ENCODE data around the gene B3GNT2. TPM values are rescaled to one million over a fixed set of nuclear protein-coding genes. Genes with fewer than 3 reads are reported as not detected.

The B3GNT2 gene
- polyA plus RNA-seq, 1 of the 3 experiments (the other 2 are of a cell fraction): 6.3 TPM

DNA sequence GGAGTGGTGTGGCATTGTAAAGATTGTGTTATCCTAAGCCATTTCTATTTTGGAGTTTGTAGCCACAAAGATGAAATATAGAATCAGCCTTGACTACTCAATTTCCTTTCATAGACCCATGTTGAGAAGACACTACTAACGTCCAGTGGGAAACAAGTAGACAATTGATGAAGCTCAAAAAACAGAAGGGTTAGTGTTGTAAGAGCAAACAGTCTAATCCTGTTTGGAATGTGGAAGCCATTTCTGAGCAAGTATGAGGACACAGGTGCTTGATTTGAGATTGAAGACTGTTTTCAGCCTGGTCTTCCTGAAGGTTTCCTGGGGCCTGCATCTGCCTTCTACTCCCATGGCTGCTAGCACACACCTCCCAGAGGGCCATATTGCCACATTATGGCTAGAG is 29.1 kb downstream of the B3GNT2 start:
- no peaks in the 10 kb centered on the region for H3K9me3 ChIP-seq
- peaks cover 26 to 28% of the 10 kb centered on the region in 2 experiments for H3K36me3 ChIP-seq (replicated peaks in 1 of 2; ENCODE audit: control insufficient read depth in 1 of 2, insufficient read depth in 2 of 2, low read length in 1 of 2)
- H3K9me2 ChIP-seq: no peaks in the 10 kb centered on the region
- no peak overlapping the region for H3K4me3 ChIP-seq (ENCODE audit: low read depth in 2 of 2, low read length in 1 of 2)
- 87% methylated on average over 1 of the region's 1 CpG for WGBS (ENCODE audit: low lambda C conversion rate)
- 0 out of 2 replicates have a peak, but pooled peaks cover 3% of the 10 kb centered on the region for H3K79me2 ChIP-seq (ENCODE audit: insufficient read depth)
- H3K27ac ChIP-seq (ENCODE audit: low read depth in 2 of 2, low read length in 1 of 2): no peak overlapping the region
- ChIA-PET POLR2A (no interaction called here), CTCF (no interaction called here)
- H3K4me1 ChIP-seq (ENCODE audit: control insufficient read depth in 1 of 2, insufficient read depth in 2 of 2, low read depth in 1 of 2, low read length in 1 of 2): no peaks in the 10 kb centered on the region; a peak in 1 of 4 replicates
- H2AFZ ChIP-seq (ENCODE audit: low read depth): no peak overlapping the region
- no peak overlapping the region for H3K4me2 ChIP-seq
- no peak for DNase-seq
- no peaks in the 10 kb centered on the region for H3K27me3 ChIP-seq (ENCODE audit: insufficient read depth)
- H4K20me1 ChIP-seq (ENCODE audit: insufficient read depth): no peaks in the 10 kb centered on the region
- H3F3A ChIP-seq (replicated peaks; ENCODE audit: insufficient read depth): no peaks in the 10 kb centered on the region
- TF ChIP-seq, protein P1, sequence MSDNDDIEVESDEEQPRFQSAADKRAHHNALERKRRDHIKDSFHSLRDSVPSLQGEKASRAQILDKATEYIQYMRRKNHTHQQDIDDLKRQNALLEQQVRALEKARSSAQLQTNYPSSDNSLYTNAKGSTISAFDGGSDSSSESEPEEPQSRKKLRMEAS (IDR thresholded peaks at IDR 0.05; ENCODE audit: low read depth): no peak
- TF ChIP-seq RXRA (IDR thresholded peaks at IDR 0.05; ENCODE audit: borderline replicate concordance, low read depth): no peak
- no peak overlapping the region for H3K9ac ChIP-seq

DNA sequence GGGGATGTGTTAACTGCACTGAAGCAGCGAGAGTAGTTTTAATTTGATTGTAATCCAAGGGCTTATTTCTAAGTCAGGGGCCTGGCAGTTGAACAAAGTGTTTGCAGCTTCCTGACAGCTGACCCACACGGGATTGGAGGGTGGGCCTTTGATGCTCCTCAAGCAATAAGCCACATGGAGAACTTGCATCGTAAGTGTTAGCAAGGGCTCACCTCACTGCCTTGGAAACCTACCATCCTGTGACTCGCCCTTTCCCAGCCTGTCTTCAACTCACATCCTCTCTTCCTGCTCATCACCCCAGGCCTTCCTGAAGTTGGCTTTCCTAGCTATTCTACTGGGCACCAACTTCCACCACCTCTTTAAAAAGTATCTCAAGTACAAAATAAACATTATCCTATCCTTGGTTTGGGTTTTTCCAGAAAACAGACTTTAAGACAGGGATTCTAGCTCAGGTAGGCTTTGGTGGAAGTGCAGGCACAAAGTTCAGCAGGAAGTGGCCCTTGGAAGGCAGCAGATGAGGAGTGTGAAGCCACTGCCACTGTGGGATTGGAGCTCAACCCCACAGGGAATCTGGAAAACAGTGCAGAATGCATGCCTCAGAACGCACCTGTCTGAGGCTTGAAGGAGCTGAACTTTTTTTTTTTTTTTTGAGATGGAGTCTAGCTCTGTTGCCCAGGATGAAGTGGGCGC is 31.6 kb downstream of the B3GNT2 start:
- CTCF ChIA-PET: interaction anchor here (0.7 to 0.8 kb wide), 3 partner anchors 10 to 183 kb away, joined by 3 to 5 read pairs (median 3); no protein-coding TSS in a partner anchor
- H3K4me2 ChIP-seq: no peak overlapping the region
- H3K27me3 ChIP-seq (ENCODE audit: insufficient read depth): no peaks in the 10 kb centered on the region
- H4K20me1 ChIP-seq (ENCODE audit: insufficient read depth): no peaks in the 10 kb centered on the region
- POLR2A ChIA-PET: no interaction called here
- no peak overlapping the region for H2AFZ ChIP-seq (ENCODE audit: low read depth)
- TF ChIP-seq GABPA (IDR thresholded peaks at IDR 0.05; ENCODE audit: low read depth) (no peak), EP300 (IDR thresholded peaks at IDR 0.05; ENCODE audit: borderline replicate concordance in 1 of 2, low read depth in 1 of 2, low read length in 1 of 2) (no peak)
- no peak for DNase-seq
- peaks cover 22 to 24% of the 10 kb centered on the region in 2 experiments for H3K36me3 ChIP-seq (replicated peaks in 1 of 2; ENCODE audit: control insufficient read depth in 1 of 2, insufficient read depth in 2 of 2, low read length in 1 of 2)
- H3K9ac ChIP-seq: no peak overlapping the region
- no peaks in the 10 kb centered on the region; a peak in 1 of 4 replicates for H3K4me1 ChIP-seq (ENCODE audit: control insufficient read depth in 1 of 2, insufficient read depth in 2 of 2, low read depth in 1 of 2, low read length in 1 of 2)
- no peaks in the 10 kb centered on the region for H3K9me2 ChIP-seq
- H3F3A ChIP-seq (replicated peaks; ENCODE audit: insufficient read depth): no peaks in the 10 kb centered on the region
- H3K27ac ChIP-seq (ENCODE audit: low read depth in 2 of 2, low read length in 1 of 2): no peak overlapping the region
- H3K9me3 ChIP-seq: no peaks in the 10 kb centered on the region
- 0 out of 2 replicates have a peak, but pooled peaks cover 3% of the 10 kb centered on the region for H3K79me2 ChIP-seq (ENCODE audit: insufficient read depth)
- no peak overlapping the region for H3K4me3 ChIP-seq (ENCODE audit: low read depth in 2 of 2, low read length in 1 of 2)
- WGBS (ENCODE audit: low lambda C conversion rate): 91% methylated on average over 5 of the region's 6 CpGs

DNA sequence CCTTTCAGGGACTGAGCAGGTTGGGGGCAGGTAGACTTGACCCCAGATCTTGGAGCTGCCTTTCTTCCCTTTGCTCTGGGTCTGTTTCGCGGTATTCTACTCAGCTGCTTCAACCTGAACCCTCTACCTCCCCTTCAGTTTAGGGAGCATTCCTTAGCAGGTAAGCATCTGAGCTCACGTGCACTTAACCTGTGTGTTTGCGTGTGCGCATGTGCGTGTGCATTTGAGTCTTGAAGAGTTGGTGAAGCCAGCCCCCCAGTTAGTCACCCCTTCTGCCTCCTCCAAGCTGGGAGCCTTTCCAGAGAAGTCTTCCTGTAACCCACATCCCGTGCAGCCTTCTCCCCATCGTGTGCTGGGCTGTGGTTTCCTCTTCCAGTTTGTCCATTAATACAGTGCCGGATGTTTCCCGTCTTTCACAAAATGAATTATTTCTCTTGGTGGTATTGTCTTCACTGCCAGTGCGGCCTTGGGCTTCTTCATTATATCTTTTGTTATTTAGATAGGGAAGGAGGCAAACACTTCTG is 33.2 kb downstream of the B3GNT2 start:
- H4K20me1 ChIP-seq (ENCODE audit: insufficient read depth): no peaks in the 10 kb centered on the region
- DNase-seq: no peak
- ChIA-PET CTCF (no interaction called here), POLR2A (no interaction called here)
- no peak overlapping the region for H3K27ac ChIP-seq (ENCODE audit: low read depth in 2 of 2, low read length in 1 of 2)
- no peaks in the 10 kb centered on the region for H3K79me2 ChIP-seq (ENCODE audit: insufficient read depth)
- no peaks in the 10 kb centered on the region for H3K9me3 ChIP-seq
- H2AFZ ChIP-seq (ENCODE audit: low read depth): no peak overlapping the region
- no peaks in the 10 kb centered on the region; a peak in 1 of 4 replicates for H3K4me1 ChIP-seq (ENCODE audit: control insufficient read depth in 1 of 2, insufficient read depth in 2 of 2, low read depth in 1 of 2, low read length in 1 of 2)
- H3K9ac ChIP-seq: no peak overlapping the region
- H3K36me3 ChIP-seq (replicated peaks in 1 of 2; ENCODE audit: control insufficient read depth in 1 of 2, insufficient read depth in 2 of 2, low read length in 1 of 2): peaks cover 9 to 15% of the 10 kb centered on the region in 2 experiments
- no peaks in the 10 kb centered on the region for H3K9me2 ChIP-seq
- no peaks in the 10 kb centered on the region for H3F3A ChIP-seq (replicated peaks; ENCODE audit: insufficient read depth)
- no peaks in the 10 kb centered on the region for H3K27me3 ChIP-seq (ENCODE audit: insufficient read depth)
- H3K4me3 ChIP-seq (ENCODE audit: low read depth in 2 of 2, low read length in 1 of 2): no peak overlapping the region
- WGBS (ENCODE audit: low lambda C conversion rate): 95% methylated on average over 11 of the region's 11 CpGs
- H3K4me2 ChIP-seq: no peak overlapping the region
- TF ChIP-seq CHD2 (IDR thresholded peaks at IDR 0.05; ENCODE audit: low read length, partially characterized antibody) (no peak), RFX5 (IDR thresholded peaks at IDR 0.05; ENCODE audit: low read length) (no peak), GABPA (IDR thresholded peaks at IDR 0.05; ENCODE audit: low read depth) (no peak), FOXM1 (IDR thresholded peaks at IDR 0.05; ENCODE audit: low read depth) (no peak), RCOR1 (IDR thresholded peaks at IDR 0.05; ENCODE audit: low read length) (no peak), NFIC (IDR thresholded peaks at IDR 0.05; ENCODE audit: borderline replicate concordance) (no peak), POLR2AphosphoS5 (IDR thresholded peaks at IDR 0.05; ENCODE audit: low read depth, low read length) (no peak), SMC3 (IDR thresholded peaks at IDR 0.05; ENCODE audit: low read depth, low read length) (no peak), TEAD4 (IDR thresholded peaks at IDR 0.05; ENCODE audit: borderline replicate concordance, insufficient read depth) (no peak), SIN3A (IDR thresholded peaks at IDR 0.05; ENCODE audit: borderline replicate concordance, low read depth, low read length) (no peak)
- TF ChIP-seq, protein P2, sequence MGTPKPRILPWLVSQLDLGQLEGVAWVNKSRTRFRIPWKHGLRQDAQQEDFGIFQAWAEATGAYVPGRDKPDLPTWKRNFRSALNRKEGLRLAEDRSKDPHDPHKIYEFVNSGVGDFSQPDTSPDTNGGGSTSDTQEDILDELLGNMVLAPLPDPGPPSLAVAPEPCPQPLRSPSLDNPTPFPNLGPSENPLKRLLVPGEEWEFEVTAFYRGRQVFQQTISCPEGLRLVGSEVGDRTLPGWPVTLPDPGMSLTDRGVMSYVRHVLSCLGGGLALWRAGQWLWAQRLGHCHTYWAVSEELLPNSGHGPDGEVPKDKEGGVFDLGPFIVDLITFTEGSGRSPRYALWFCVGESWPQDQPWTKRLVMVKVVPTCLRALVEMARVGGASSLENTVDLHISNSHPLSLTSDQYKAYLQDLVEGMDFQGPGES (IDR thresholded peaks at IDR 0.05; ENCODE audit: low read depth, low read length): no peak
- TF ChIP-seq, protein P3, sequence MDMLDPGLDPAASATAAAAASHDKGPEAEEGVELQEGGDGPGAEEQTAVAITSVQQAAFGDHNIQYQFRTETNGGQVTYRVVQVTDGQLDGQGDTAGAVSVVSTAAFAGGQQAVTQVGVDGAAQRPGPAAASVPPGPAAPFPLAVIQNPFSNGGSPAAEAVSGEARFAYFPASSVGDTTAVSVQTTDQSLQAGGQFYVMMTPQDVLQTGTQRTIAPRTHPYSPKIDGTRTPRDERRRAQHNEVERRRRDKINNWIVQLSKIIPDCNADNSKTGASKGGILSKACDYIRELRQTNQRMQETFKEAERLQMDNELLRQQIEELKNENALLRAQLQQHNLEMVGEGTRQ (IDR thresholded peaks at IDR 0.05; ENCODE audit: borderline replicate concordance, low read depth, low read length): no peak
- TF ChIP-seq, protein P4, sequence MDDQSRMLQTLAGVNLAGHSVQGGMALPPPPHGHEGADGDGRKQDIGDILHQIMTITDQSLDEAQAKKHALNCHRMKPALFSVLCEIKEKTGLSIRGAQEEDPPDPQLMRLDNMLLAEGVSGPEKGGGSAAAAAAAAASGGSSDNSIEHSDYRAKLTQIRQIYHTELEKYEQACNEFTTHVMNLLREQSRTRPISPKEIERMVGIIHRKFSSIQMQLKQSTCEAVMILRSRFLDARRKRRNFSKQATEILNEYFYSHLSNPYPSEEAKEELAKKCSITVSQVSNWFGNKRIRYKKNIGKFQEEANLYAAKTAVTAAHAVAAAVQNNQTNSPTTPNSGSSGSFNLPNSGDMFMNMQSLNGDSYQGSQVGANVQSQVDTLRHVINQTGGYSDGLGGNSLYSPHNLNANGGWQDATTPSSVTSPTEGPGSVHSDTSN (IDR thresholded peaks at IDR 0.05): no peak
